ENCODE results near the gene FAM234B. TPM values are rescaled to one million over a fixed set of nuclear protein-coding genes. Genes with fewer than 3 reads are reported as not detected.
"Not testable (repeated sequence)": the region's sequence is repeated elsewhere in the genome, so short reads cannot be mapped to it uniquely, and the experiment has no call there.

Gene FAM234B
- total and polyA plus RNA-seq, 2 experiments from 2014 or later, result 0.66 to 4.1 TPM

DNA sequence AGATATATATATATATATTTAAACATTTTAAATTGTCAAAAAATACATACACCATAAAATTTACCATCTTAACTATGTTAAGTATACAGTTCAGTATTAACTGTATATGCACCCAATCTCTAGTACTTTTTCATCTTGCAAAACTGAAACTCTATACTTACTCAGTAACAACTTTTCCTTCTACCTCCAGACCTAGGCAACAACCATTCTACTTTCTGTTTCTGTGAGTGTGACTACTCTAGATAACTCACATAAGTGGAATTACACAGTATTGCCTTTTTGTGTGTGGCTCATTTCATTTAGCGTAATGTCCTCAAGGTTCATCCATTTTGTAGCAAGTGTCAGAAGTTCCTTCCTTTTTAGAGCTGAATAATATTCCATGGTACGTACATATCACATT lies 8.2 kb downstream of the FAM234B start:
- WGBS (ENCODE audit: low lambda C conversion rate, missing lambda C conversion rate), result 48% methylated on average over 2 of the region's 2 CpGs
- no peaks in the 10 kb centered on the region for H3K4me1 ChIP-seq (ENCODE audit: insufficient read depth)
- H4K20me1 ChIP-seq (ENCODE audit: insufficient read depth, poor library complexity, severe bottlenecking), result no peaks in the 10 kb centered on the region

DNA sequence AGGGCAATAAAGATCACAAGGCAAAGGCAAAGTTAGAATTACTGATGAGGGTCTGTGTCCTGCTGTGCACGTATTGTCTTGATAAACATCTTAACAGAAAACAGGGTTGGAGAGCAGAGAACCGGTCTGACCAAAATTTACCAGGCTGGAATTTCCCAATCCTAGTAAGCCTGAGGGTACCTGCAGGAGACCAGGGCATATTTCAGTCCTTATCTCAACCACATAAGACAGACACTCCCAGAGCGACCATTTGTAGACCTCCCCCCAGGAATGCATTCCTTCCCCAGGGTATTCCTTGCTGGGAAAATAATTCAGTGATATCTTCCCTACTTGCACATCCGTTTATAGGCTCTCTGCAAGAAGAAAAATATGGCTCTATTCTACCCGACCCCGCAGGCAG lies 9.4 kb downstream of the FAM234B start:
- not testable (repeated sequence) for H3K36me3 ChIP-seq (replicated peaks; ENCODE audit: insufficient read depth, low read depth); H3K4me2 ChIP-seq

More for the DNA sequence above, 8.2 kb downstream of the FAM234B start:
- Histone ChIP-seq H3K36me3 (replicated peaks; ENCODE audit: insufficient read depth, low read depth) (no peaks in the 10 kb centered on the region), H2AFZ (no peak overlapping the region), H3K27ac (no peak overlapping the region), H3K27me3 (no peaks in the 10 kb centered on the region), H3K9me3 (ENCODE audit: low read depth) (no peaks in the 10 kb centered on the region), H3K4me2 (no peak overlapping the region), H3K9me2 (replicated peaks; ENCODE audit: insufficient read depth) (no peaks in the 10 kb centered on the region), H3K4me3 (no peak overlapping the region), H3K79me2 (peaks cover 2% of the 10 kb centered on the region)
- no peak for DNase-seq (ENCODE audit: low spot score)
- TF ChIP-seq, protein P1, sequence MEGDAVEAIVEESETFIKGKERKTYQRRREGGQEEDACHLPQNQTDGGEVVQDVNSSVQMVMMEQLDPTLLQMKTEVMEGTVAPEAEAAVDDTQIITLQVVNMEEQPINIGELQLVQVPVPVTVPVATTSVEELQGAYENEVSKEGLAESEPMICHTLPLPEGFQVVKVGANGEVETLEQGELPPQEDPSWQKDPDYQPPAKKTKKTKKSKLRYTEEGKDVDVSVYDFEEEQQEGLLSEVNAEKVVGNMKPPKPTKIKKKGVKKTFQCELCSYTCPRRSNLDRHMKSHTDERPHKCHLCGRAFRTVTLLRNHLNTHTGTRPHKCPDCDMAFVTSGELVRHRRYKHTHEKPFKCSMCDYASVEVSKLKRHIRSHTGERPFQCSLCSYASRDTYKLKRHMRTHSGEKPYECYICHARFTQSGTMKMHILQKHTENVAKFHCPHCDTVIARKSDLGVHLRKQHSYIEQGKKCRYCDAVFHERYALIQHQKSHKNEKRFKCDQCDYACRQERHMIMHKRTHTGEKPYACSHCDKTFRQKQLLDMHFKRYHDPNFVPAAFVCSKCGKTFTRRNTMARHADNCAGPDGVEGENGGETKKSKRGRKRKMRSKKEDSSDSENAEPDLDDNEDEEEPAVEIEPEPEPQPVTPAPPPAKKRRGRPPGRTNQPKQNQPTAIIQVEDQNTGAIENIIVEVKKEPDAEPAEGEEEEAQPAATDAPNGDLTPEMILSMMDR (IDR thresholded peaks at IDR 0.05; ENCODE audit: poor library complexity), result no peak
- no peak for TF ChIP-seq EZH2 (IDR thresholded peaks at IDR 0.05; ENCODE audit: borderline replicate concordance)
- no peak for TF ChIP-seq EZH2phosphoT487 (IDR thresholded peaks at IDR 0.05; ENCODE audit: low read depth, severe bottlenecking, unreplicated experiment)

DNA sequence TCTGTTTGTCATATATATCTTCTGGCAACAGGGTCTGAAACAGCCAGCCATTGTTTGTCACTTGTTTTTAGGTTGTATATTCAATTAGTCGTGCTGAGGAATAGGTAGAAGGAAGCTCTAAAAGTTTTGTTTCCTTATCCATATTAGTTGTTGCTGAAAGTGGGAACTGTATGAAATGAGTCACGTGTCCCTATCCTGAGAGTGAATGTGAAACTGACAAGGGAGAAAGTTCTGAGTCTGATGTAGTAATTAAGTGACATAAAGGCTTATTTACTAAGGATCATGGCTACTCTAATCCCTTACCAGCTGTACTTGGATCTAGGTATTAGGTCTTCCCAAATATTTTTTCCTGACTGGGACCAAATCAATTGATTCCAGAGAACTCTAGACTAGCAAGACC lies 16.4 kb downstream of the FAM234B start:
- Histone ChIP-seq H4K20me1 (ENCODE audit: insufficient read depth, poor library complexity, severe bottlenecking) (no peaks in the 10 kb centered on the region), H3K27ac (no peak overlapping the region), H3K4me3 (no peak overlapping the region), H3K79me2 (no peaks in the 10 kb centered on the region), H3K27me3 (no peaks in the 10 kb centered on the region), H3K4me2 (no peak overlapping the region), H3K9me2 (replicated peaks; ENCODE audit: insufficient read depth) (no peaks in the 10 kb centered on the region), H2AFZ (no peak overlapping the region), H3K9me3 (ENCODE audit: low read depth) (no peaks in the 10 kb centered on the region), H3K36me3 (replicated peaks; ENCODE audit: insufficient read depth, low read depth) (no peaks in the 10 kb centered on the region), H3K4me1 (ENCODE audit: insufficient read depth) (no peaks in the 10 kb centered on the region)
- no peak for DNase-seq (ENCODE audit: low spot score)
- 93% methylated on average over 2 of the region's 2 CpGs for WGBS (ENCODE audit: low lambda C conversion rate, missing lambda C conversion rate)
- TF ChIP-seq EZH2phosphoT487 (IDR thresholded peaks at IDR 0.05; ENCODE audit: low read depth, severe bottlenecking, unreplicated experiment) (no peak), EZH2 (IDR thresholded peaks at IDR 0.05; ENCODE audit: borderline replicate concordance) (no peak)
- TF ChIP-seq, protein P1 (IDR thresholded peaks at IDR 0.05; ENCODE audit: poor library complexity), result no peak

More for the DNA sequence above, 9.4 kb downstream of the FAM234B start:
- DNase-seq (ENCODE audit: low spot score); H3K9me3 ChIP-seq (ENCODE audit: low read depth); H4K20me1 ChIP-seq (ENCODE audit: insufficient read depth, poor library complexity, severe bottlenecking); H3K4me1 ChIP-seq (ENCODE audit: insufficient read depth); H2AFZ ChIP-seq; H3K9me2 ChIP-seq (replicated peaks; ENCODE audit: insufficient read depth); H3K27ac ChIP-seq; H3K27me3 ChIP-seq; H3K4me3 ChIP-seq; H3K79me2 ChIP-seq: not testable (repeated sequence)
- 83% methylated on average over 6 of the region's 6 CpGs for WGBS (ENCODE audit: low lambda C conversion rate, missing lambda C conversion rate)

DNA sequence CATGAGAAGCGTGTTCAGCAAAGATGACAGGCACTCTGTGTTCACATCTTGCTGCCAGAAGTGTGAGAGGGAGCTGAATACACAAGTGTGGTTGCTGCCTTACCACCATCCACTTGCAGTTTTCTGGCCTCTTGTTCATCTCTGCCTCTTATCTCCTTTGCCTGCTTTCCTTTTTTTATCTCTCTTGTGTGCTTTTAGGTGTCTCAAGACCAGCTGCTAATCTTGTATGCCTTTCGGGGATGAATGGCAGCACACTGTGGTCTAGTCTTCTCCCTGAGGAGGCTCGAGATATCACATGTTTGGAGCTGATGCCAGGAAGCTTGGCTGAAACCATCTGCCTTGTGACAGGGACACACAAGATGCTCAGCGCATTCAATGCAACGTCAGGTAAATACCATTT lies 17.2 kb downstream of the FAM234B start:
- no peaks in the 10 kb centered on the region for H3K4me1 ChIP-seq (ENCODE audit: insufficient read depth)
- H3K27ac ChIP-seq, result no peak overlapping the region
- H3K4me3 ChIP-seq, result no peak overlapping the region
- no peaks in the 10 kb centered on the region for H3K27me3 ChIP-seq
- no peaks in the 10 kb centered on the region for H3K79me2 ChIP-seq
- H4K20me1 ChIP-seq (ENCODE audit: insufficient read depth, poor library complexity, severe bottlenecking), result no peaks in the 10 kb centered on the region
- no peaks in the 10 kb centered on the region for H3K36me3 ChIP-seq (replicated peaks; ENCODE audit: insufficient read depth, low read depth)
- H2AFZ ChIP-seq, result no peak overlapping the region
- TF ChIP-seq EZH2phosphoT487 (IDR thresholded peaks at IDR 0.05; ENCODE audit: low read depth, severe bottlenecking, unreplicated experiment) (no peak), EZH2 (IDR thresholded peaks at IDR 0.05; ENCODE audit: borderline replicate concordance) (no peak)
- TF ChIP-seq, protein P1 (IDR thresholded peaks at IDR 0.05; ENCODE audit: poor library complexity), result no peak
- H3K9me2 ChIP-seq (replicated peaks; ENCODE audit: insufficient read depth), result no peaks in the 10 kb centered on the region
- no peaks in the 10 kb centered on the region for H3K9me3 ChIP-seq (ENCODE audit: low read depth)
- WGBS (ENCODE audit: low lambda C conversion rate, missing lambda C conversion rate), result 84% methylated on average over 5 of the region's 5 CpGs
- H3K4me2 ChIP-seq, result no peak overlapping the region
- DNase-seq (ENCODE audit: low spot score), result no peak
